Left lung (tissue), 10 donors: ENCODE data around the gene ARSK. TPM values are rescaled to one million over a fixed set of nuclear protein-coding genes. Genes with fewer than 3 reads are reported as not detected.

Experiments used
- ATAC-seq: fragments of 200-7000 bp; cut with Tn5 transposase; one replicate; pipeline ENCODE4 v1.9.1; 2020; ENCODE audit warnings: moderate library complexity
- DNase-seq, 4 donors: peaks; one replicate each; pipeline ENCODE4 v3.0.0-alpha.2; 2013 to 2020
- H3K27ac ChIP-seq, 2 donors: fragments of 200-600 bp; sonication (generic) in 1 of 2; one replicate each; pipeline versions ENCODE4 v1.5.0 to v1.8.0; 2020 to 2021
- H3K27me3 ChIP-seq, 2 donors: fragments of 200-600 bp; sonication (generic) in 1 of 2; one replicate each; pipeline versions ENCODE4 v1.5.0 to v1.8.0; 2020 to 2021
- H3K36me3 ChIP-seq, 2 donors: fragments of 200-600 bp; sonication (generic) in 1 of 2; one replicate each; pipeline versions ENCODE4 v1.5.0 to v1.8.0; 2020 to 2021
- H3K4me1 ChIP-seq, 2 donors: fragments of 200-600 bp; one replicate each; pipeline ENCODE4 v1.8.0; 2021
- H3K4me3 ChIP-seq, 2 donors: fragments of 200-600 bp; sonication (generic) in 1 of 2; one replicate each; pipeline versions ENCODE4 v1.5.0 to v1.8.0; 2020 to 2021; ENCODE audit warnings: mild to moderate bottlenecking in 1 of 2
- H3K9me3 ChIP-seq, 2 donors: fragments of 200-600 bp; sonication (generic) in 1 of 2; one replicate each; pipeline versions ENCODE4 v1.5.0 to v1.8.0; 2020 to 2021
- CTCF ChIP-seq, 2 donors: fragments of 200-600 bp; sonication (generic) in 1 of 2; IDR thresholded peaks; one replicate each; pipeline versions ENCODE4 v1.5.0 to v1.8.0; 2021; ENCODE audit warnings: antibody characterized with exemption in 2 of 2
- intact Hi-C, 2 donors: fragments of 100-400 bp; cut with DNase I; formaldehyde crosslinking; loops; one replicate each; pipeline versions ENCODE4 v1.11.2 to v1.14.2; 2022
- polyA plus RNA-seq, 6 donors: library from polyadenylated mRNA; unstranded; fragments of 120-200 nt; gene quantifications; one replicate each; pipeline ENCODE4 v1.2.1, GENCODE V29; 2013; ENCODE audit not compliant: insufficient read length in 6 of 6
- total RNA-seq, 2 donors: library from RNA; stranded (reverse); fragmentation: NEBNext Ultra II Directional; extraction: Animal tissue kit (Norgen Biotek cat#: 25700); gene quantifications; one replicate each; pipeline ENCODE4 v1.2.1, GENCODE V29; 2021
- donor health status: DM: no; HTN: yes; CAD: no.
- donor health status: DM: no; HTN: no; CAD: no.

The ARSK gene
- total and polyA plus RNA-seq, 8 donors = 5.0 to 16.0 (median 11.9) TPM

- Histone ChIP-seq H3K27me3 (no peaks in the 10 kb centered on the region), H3K9me3 (no peaks in the 10 kb centered on the region), H3K4me1 (no peaks in the 10 kb centered on the region), H3K27ac (no peak overlapping the region), H3K36me3 (peaks cover 0 to 92% of the 10 kb centered on the region in 2 donors), H3K4me3 (no peak overlapping the region)
- intact Hi-C loops = no loop called here
- TF ChIP-seq CTCF (IDR thresholded peaks at IDR 0.05) = no peak
- DNase-seq (no peak), ATAC-seq (no peak)
Observed at GRCh38 chr5:95519151-95519550, 35.8 kb upstream of the ARSK start.

GRCh38 chr5:95519681-95520080 is 35.2 kb upstream of the ARSK start:
- no peaks in the 10 kb centered on the region for H3K27me3 ChIP-seq
- ATAC-seq (no peak), DNase-seq (no peak)
- intact Hi-C loops = no loop called here
- H3K4me1 ChIP-seq = no peaks in the 10 kb centered on the region
- no peak overlapping the region for H3K4me3 ChIP-seq
- TF ChIP-seq CTCF (IDR thresholded peaks at IDR 0.05) = no peak
- H3K36me3 ChIP-seq = peaks cover 0 to 92% of the 10 kb centered on the region in 2 donors
- no peaks in the 10 kb centered on the region for H3K9me3 ChIP-seq
- no peak overlapping the region for H3K27ac ChIP-seq

DNA sequence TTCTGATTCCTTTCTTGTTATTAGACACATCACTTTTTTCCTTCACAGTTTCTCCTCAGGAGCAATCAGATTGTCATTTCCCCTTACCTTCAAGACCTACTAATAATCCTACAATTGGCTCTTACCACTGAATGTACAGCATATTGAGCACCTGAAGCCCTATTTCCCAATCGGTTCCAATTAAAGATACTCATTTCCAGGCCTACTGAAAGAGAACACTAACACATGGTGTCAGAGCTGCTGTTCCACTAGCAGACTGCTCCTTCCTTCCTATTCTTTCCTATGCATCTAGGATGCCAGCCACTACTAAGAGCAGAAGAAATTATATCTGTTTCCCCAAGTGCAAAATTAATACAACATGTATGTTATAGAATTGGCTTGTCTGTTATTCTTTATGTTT is 34.7 kb upstream of the ARSK start:
- DNase-seq (no peak), ATAC-seq (no peak)
- Histone ChIP-seq H3K27ac (no peak overlapping the region), H3K4me1 (no peaks in the 10 kb centered on the region), H3K36me3 (peaks cover 0 to 92% of the 10 kb centered on the region in 2 donors), H3K4me3 (no peak overlapping the region), H3K27me3 (no peaks in the 10 kb centered on the region), H3K9me3 (no peaks in the 10 kb centered on the region)
- intact Hi-C loops = no loop called here
- no peak for TF ChIP-seq CTCF (IDR thresholded peaks at IDR 0.05)

GRCh38 chr5:95524423-95524822 is 30.5 kb upstream of the ARSK start:
- Histone ChIP-seq H3K27ac (no peak overlapping the region), H3K4me3 (no peak overlapping the region), H3K27me3 (no peaks in the 10 kb centered on the region), H3K4me1 (no peaks in the 10 kb centered on the region), H3K9me3 (no peaks in the 10 kb centered on the region), H3K36me3 (peaks cover 0 to 86% of the 10 kb centered on the region in 2 donors)
- ATAC-seq (no peak), DNase-seq (no peak)
- TF ChIP-seq CTCF (IDR thresholded peaks at IDR 0.05) = no peak
- intact Hi-C loops = no loop called here

DNA sequence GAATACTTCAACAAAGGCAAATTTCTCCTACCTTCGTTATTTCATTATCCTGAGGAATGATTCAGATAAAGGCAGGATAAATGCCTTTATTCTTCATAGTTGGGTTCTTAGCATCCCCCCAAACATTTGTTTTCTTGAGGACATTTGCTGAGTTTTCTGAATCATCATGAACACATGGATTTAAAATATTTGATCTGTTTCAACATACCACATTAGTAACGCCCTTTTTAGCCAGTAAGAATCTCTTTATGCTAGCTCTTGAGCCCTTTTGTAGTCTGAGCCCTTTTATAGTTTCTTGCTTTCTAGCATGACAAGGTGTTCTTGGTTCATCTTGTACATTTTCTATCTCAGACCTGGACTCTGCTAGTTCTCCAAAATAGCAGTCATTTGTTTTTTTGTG is 28.0 kb upstream of the ARSK start:
- no peak for DNase-seq
- Histone ChIP-seq H3K4me1 (no peaks in the 10 kb centered on the region), H3K4me3 (no peak overlapping the region), H3K27me3 (no peaks in the 10 kb centered on the region), H3K27ac (no peak overlapping the region), H3K9me3 (no peaks in the 10 kb centered on the region), H3K36me3 (peaks cover 0 to 72% of the 10 kb centered on the region in 2 donors)
- intact Hi-C loops = no loop called here
- no peak for ATAC-seq
- TF ChIP-seq CTCF (IDR thresholded peaks at IDR 0.05) = no peak
